ENCODE results near the gene ENAH. TPM values are rescaled to one million over a fixed set of nuclear protein-coding genes. Genes with fewer than 3 reads are reported as not detected.
"Not testable (repeated sequence)": the region's sequence is repeated elsewhere in the genome, so short reads cannot be mapped to it uniquely, and the experiment has no call there.

ENAH gene
- total RNA-seq, 4 donors from 2014 or later = 158 to 295 (median 225) TPM

- ATAC-seq = no peak
- no peaks in the 10 kb centered on the region for H3K9me3 ChIP-seq
These were observed 5.1 kb upstream of the ENAH start for GRCh38 chr1:225658041-225658440.

GRCh38 chr1:225657462-225657989 lies 4.6 kb upstream of the ENAH start:
- H3K27me3 ChIP-seq = no peaks in the 10 kb centered on the region
- H3K9me3 ChIP-seq = no peaks in the 10 kb centered on the region
- peaks cover 7 to 65% (median 37%) of the 10 kb centered on the region in 3 donors for H3K4me1 ChIP-seq
- no peak for ATAC-seq
- H3K36me3 ChIP-seq = no peaks in the 10 kb centered on the region
- 33 to 57% methylated on average over 3 to 6 of the region's 7 CpGs for WGBS, 2 donors (ENCODE audit: low coverage in 1 of 2)
- H3K27ac ChIP-seq = peak overlapping the region; percentile 97 to 100 (median 99)
- H3K4me3 ChIP-seq = no peak overlapping the region
- TF ChIP-seq CTCF (IDR thresholded peaks at IDR 0.05) (no peak), POLR2AphosphoS5 (IDR thresholded peaks at IDR 0.05) (peak; percentile 22), EP300 (IDR thresholded peaks at IDR 0.05) (no peak), POLR2A (IDR thresholded peaks at IDR 0.05) (no peak)

More at GRCh38 chr1:225658041-225658440, 5.1 kb upstream of the ENAH start:
- TF ChIP-seq CTCF (IDR thresholded peaks at IDR 0.05) (no peak), POLR2A (IDR thresholded peaks at IDR 0.05) (no peak), EP300 (IDR thresholded peaks at IDR 0.05) (no peak), POLR2AphosphoS5 (IDR thresholded peaks at IDR 0.05) (no peak)
- Histone ChIP-seq H3K4me3 (no peak overlapping the region), H3K27me3 (no peaks in the 10 kb centered on the region), H3K36me3 (no peaks in the 10 kb centered on the region), H3K27ac (peak overlapping the region; percentile 15 to 100 (median 99)), H3K4me1 (peaks cover 7 to 67% (median 39%) of the 10 kb centered on the region in 3 donors)
- WGBS, 2 donors (ENCODE audit: low coverage in 1 of 2) = 16 to 34% methylated on average over 2 of the region's 2 CpGs

- not testable (repeated sequence) for H3K27me3 ChIP-seq, ATAC-seq, H3K4me3 ChIP-seq, H3K36me3 ChIP-seq, H3K9me3 ChIP-seq
- H3K4me1 ChIP-seq = peaks cover 7 to 57% (median 31%) of the 10 kb centered on the region in 3 donors
- 66 to 71% methylated on average over 1 to 2 of the region's 3 CpGs for WGBS, 2 donors (ENCODE audit: low coverage in 1 of 2)
- peak overlapping the region; percentile 97 to 100 (median 99) for H3K27ac ChIP-seq
These were observed 3.3 kb upstream of the ENAH start for GRCh38 chr1:225656259-225656655.

- Histone ChIP-seq H3K27ac (peak overlapping the region; percentile 97 to 100 (median 99)), H3K4me1 (peaks cover 7 to 52% (median 27%) of the 10 kb centered on the region in 3 donors), H3K36me3 (no peaks in the 10 kb centered on the region), H3K9me3 (no peaks in the 10 kb centered on the region), H3K27me3 (no peaks in the 10 kb centered on the region), H3K4me3 (no peak overlapping the region)
- WGBS, 2 donors (ENCODE audit: low coverage in 1 of 2) = 9 to 10% methylated on average over 4 of the region's 4 CpGs
- peak; percentile 59 for ATAC-seq
- peak in 1 of 4 experiments; percentile 6 for TF ChIP-seq CTCF (IDR thresholded peaks at IDR 0.05)
- peak; percentile 97 for TF ChIP-seq POLR2AphosphoS5 (IDR thresholded peaks at IDR 0.05)
- TF ChIP-seq EP300 (IDR thresholded peaks at IDR 0.05) = peak; percentile 45
- TF ChIP-seq POLR2A (IDR thresholded peaks at IDR 0.05) = no peak
These were observed 2.8 kb upstream of the ENAH start for GRCh38 chr1:225655509-225656258.

GRCh38 chr1:225654688-225655508 lies 2.0 kb upstream of the ENAH start:
- H3K9me3 ChIP-seq = no peaks in the 10 kb centered on the region
- 35 to 71% methylated on average over 4 to 13 of the region's 15 CpGs for WGBS, 2 donors (ENCODE audit: low coverage in 1 of 2)
- peak overlapping the region; percentile 97 to 100 (median 99) for H3K27ac ChIP-seq
- H3K36me3 ChIP-seq = no peaks in the 10 kb centered on the region
- TF ChIP-seq POLR2A (IDR thresholded peaks at IDR 0.05) = no peak
- TF ChIP-seq EP300 (IDR thresholded peaks at IDR 0.05) = no peak
- no peak for TF ChIP-seq POLR2AphosphoS5 (IDR thresholded peaks at IDR 0.05)
- TF ChIP-seq CTCF (IDR thresholded peaks at IDR 0.05) = no peak
- no peaks in the 10 kb centered on the region for H3K27me3 ChIP-seq
- ATAC-seq = no peak
- H3K4me1 ChIP-seq = peaks cover 7 to 54% (median 23%) of the 10 kb centered on the region in 3 donors
- H3K4me3 ChIP-seq = no peak overlapping the region

All from gastroesophageal sphincter (tissue), 4 donors.